IPS-18a (cell line): ENCODE measurements around the gene HOXA1.

Experiments used
- H3K27ac ChIP-seq: one replicate; pipeline ENCODE4 v1.5.1; 2013; ENCODE audit warnings: low read length
- H3K27me3 ChIP-seq: one replicate; pipeline ENCODE4 v1.6.1; 2013; ENCODE audit warnings: mild to moderate bottlenecking, low read length; ENCODE audit not compliant: control insufficient read depth, insufficient read depth
- H3K36me3 ChIP-seq: one replicate; pipeline ENCODE4 v1.6.1; 2013; ENCODE audit warnings: low read depth, low read length; ENCODE audit not compliant: control insufficient read depth
- H3K4me1 ChIP-seq: one replicate; pipeline ENCODE4 v1.6.1; 2013; ENCODE audit warnings: low read depth, low read length; ENCODE audit not compliant: control insufficient read depth
- H3K4me3 ChIP-seq: one replicate; pipeline ENCODE4 v1.5.1; 2013; ENCODE audit warnings: low read length
- H3K9ac ChIP-seq: one replicate; pipeline ENCODE4 v1.6.1; 2013; ENCODE audit warnings: mild to moderate bottlenecking, low read length, moderate library complexity
- H3K9me3 ChIP-seq: one replicate; pipeline ENCODE4 v1.6.1; 2013; ENCODE audit warnings: low read depth, low read length; ENCODE audit not compliant: control insufficient read depth

HOXA1 gene

GRCh38 chr7:27106181-27106900 lies 10.5 kb upstream of the HOXA1 start:
- H3K4me1 ChIP-seq, result peaks cover under 1% of the 10 kb centered on the region
- H3K27me3 ChIP-seq, result peaks cover 100% of the 10 kb centered on the region
- no peak overlapping the region for H3K4me3 ChIP-seq

GRCh38 chr7:27105301-27106031 lies 9.7 kb upstream of the HOXA1 start:
- Histone ChIP-seq H3K36me3 (no peaks in the 10 kb centered on the region), H3K9ac (no peak overlapping the region), H3K4me1 (peaks cover 9% of the 10 kb centered on the region), H3K9me3 (no peaks in the 10 kb centered on the region), H3K4me3 (peak overlapping the region; percentile 6), H3K27me3 (peaks cover 100% of the 10 kb centered on the region), H3K27ac (no peak overlapping the region)

More at GRCh38 chr7:27106181-27106900, 10.5 kb upstream of the HOXA1 start:
- H3K9ac ChIP-seq, result no peak overlapping the region
- H3K27ac ChIP-seq, result no peak overlapping the region
- no peaks in the 10 kb centered on the region for H3K9me3 ChIP-seq
- no peaks in the 10 kb centered on the region for H3K36me3 ChIP-seq

GRCh38 chr7:27104341-27105058 lies 8.7 kb upstream of the HOXA1 start:
- peaks cover 10% of the 10 kb centered on the region for H3K4me1 ChIP-seq
- no peaks in the 10 kb centered on the region for H3K36me3 ChIP-seq
- H3K9ac ChIP-seq, result no peak overlapping the region
- H3K4me3 ChIP-seq, result no peak overlapping the region
- no peaks in the 10 kb centered on the region for H3K9me3 ChIP-seq
- H3K27ac ChIP-seq, result no peak overlapping the region
- peaks cover 100% of the 10 kb centered on the region for H3K27me3 ChIP-seq

GRCh38 chr7:27103489-27104226 lies 7.9 kb upstream of the HOXA1 start:
- Histone ChIP-seq H3K27me3 (peaks cover 100% of the 10 kb centered on the region), H3K9me3 (no peaks in the 10 kb centered on the region), H3K27ac (no peak overlapping the region), H3K9ac (no peak overlapping the region), H3K36me3 (no peaks in the 10 kb centered on the region), H3K4me3 (no peak overlapping the region), H3K4me1 (peaks cover 11% of the 10 kb centered on the region)

GRCh38 chr7:27102581-27103442 lies 7.0 kb upstream of the HOXA1 start, which contains the start of gene HOXA2:
Gene HOXA2, minus strand, starts transcription at chr7:27102683. Its CDS starts 183 bp downstream, at chr7:27102500.
- no peak within 1 kb of the TSS for H3K9ac ChIP-seq
- no peaks in the 10 kb centered on the region for H3K9me3 ChIP-seq
- H3K36me3 ChIP-seq, result no peaks in the 10 kb centered on the region
- H3K27ac ChIP-seq, result no peak within 1 kb of the TSS
- peaks cover 13% of the 10 kb centered on the region for H3K4me1 ChIP-seq
- H3K27me3 ChIP-seq, result peaks cover 100% of the 10 kb centered on the region
- peak within 1 kb of the TSS; percentile 48 for H3K4me3 ChIP-seq

- H3K36me3 ChIP-seq, result no peaks in the 10 kb centered on the region
- H3K9ac ChIP-seq, result no peak overlapping the region
- no peak overlapping the region for H3K27ac ChIP-seq
- H3K27me3 ChIP-seq, result peaks cover 100% of the 10 kb centered on the region
- H3K4me3 ChIP-seq, result peak overlapping the region; percentile 48
- peaks cover 16% of the 10 kb centered on the region for H3K4me1 ChIP-seq
- no peaks in the 10 kb centered on the region for H3K9me3 ChIP-seq
Observed at GRCh38 chr7:27101957-27102580, 6.3 kb upstream of the HOXA1 start.

GRCh38 chr7:27101171-27101956 lies 5.6 kb upstream of the HOXA1 start:
- H3K4me1 ChIP-seq, result peaks cover 16% of the 10 kb centered on the region
- H3K9ac ChIP-seq, result no peak overlapping the region
- no peaks in the 10 kb centered on the region for H3K9me3 ChIP-seq
- peaks cover 100% of the 10 kb centered on the region for H3K27me3 ChIP-seq
- no peaks in the 10 kb centered on the region for H3K36me3 ChIP-seq
- peak overlapping the region; percentile 48 for H3K4me3 ChIP-seq
- H3K27ac ChIP-seq, result no peak overlapping the region

GRCh38 chr7:27100694-27101170 lies 4.9 kb upstream of the HOXA1 start:
- H3K36me3 ChIP-seq, result no peaks in the 10 kb centered on the region
- no peak overlapping the region for H3K27ac ChIP-seq
- H3K27me3 ChIP-seq, result peaks cover 100% of the 10 kb centered on the region
- no peaks in the 10 kb centered on the region for H3K9me3 ChIP-seq
- peaks cover 16% of the 10 kb centered on the region for H3K4me1 ChIP-seq
- H3K9ac ChIP-seq, result no peak overlapping the region
- peak overlapping the region; percentile 48 for H3K4me3 ChIP-seq

- Histone ChIP-seq H3K9me3 (no peaks in the 10 kb centered on the region), H3K27ac (no peak overlapping the region), H3K27me3 (peaks cover 100% of the 10 kb centered on the region), H3K4me3 (no peak overlapping the region), H3K36me3 (no peaks in the 10 kb centered on the region), H3K9ac (no peak overlapping the region), H3K4me1 (peaks cover 16% of the 10 kb centered on the region)
Observed at GRCh38 chr7:27099453-27100370, 3.9 kb upstream of the HOXA1 start.
